ENCODE data around the gene NIP7.

DNA sequence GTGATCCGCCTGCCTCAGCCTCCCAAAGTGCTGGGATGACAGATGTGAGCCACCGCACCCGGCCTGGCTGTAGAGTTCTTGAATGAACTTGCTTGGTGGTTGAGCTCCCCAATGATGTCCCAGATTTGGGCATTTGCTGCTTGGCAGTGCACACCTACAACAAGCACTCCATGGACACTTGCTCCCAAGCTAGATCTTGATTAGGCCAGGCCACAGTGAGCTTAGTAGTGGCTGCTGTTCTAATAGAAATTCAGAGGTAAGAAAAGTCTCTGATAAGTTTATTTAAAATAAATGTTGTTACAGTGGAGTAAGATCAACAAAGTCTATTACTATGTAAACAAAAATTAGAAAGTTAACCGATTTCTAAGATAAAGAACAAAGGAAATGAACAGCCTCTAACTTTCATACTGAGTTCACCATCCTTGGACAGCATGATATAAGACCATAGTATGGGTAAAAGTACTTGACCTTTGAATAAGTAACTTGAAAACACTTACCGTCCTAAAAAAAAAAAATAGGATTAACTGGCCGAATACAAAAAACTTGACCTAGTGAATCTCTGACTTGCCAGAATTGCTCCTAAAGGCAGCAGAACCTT, 11.1 kb downstream of the NIP7 start:
- no peak for TF ChIP-seq EZH2 (IDR thresholded peaks at IDR 0.05; ENCODE audit: borderline replicate concordance)
- TF ChIP-seq, protein P1, sequence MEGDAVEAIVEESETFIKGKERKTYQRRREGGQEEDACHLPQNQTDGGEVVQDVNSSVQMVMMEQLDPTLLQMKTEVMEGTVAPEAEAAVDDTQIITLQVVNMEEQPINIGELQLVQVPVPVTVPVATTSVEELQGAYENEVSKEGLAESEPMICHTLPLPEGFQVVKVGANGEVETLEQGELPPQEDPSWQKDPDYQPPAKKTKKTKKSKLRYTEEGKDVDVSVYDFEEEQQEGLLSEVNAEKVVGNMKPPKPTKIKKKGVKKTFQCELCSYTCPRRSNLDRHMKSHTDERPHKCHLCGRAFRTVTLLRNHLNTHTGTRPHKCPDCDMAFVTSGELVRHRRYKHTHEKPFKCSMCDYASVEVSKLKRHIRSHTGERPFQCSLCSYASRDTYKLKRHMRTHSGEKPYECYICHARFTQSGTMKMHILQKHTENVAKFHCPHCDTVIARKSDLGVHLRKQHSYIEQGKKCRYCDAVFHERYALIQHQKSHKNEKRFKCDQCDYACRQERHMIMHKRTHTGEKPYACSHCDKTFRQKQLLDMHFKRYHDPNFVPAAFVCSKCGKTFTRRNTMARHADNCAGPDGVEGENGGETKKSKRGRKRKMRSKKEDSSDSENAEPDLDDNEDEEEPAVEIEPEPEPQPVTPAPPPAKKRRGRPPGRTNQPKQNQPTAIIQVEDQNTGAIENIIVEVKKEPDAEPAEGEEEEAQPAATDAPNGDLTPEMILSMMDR (IDR thresholded peaks at IDR 0.05; ENCODE audit: poor library complexity), result no peak
